ENCODE results near the gene DAAM1.

Gene DAAM1

GRCh38 chr14:59417311-59417710 is 228.8 kb downstream of the DAAM1 start:
- Histone ChIP-seq H3K36me3 (ENCODE audit: control insufficient read depth, insufficient read depth, low read length) (no peaks in the 10 kb centered on the region), H3K4me1 (ENCODE audit: control insufficient read depth, insufficient read depth, low read length) (no peaks in the 10 kb centered on the region), H3K9ac (ENCODE audit: low read length) (no peak overlapping the region), H3K27me3 (ENCODE audit: control insufficient read depth, insufficient read depth, low read length) (no peaks in the 10 kb centered on the region), H3K9me3 (ENCODE audit: control insufficient read depth, low read length) (no peaks in the 10 kb centered on the region), H3K4me3 (ENCODE audit: low read length) (no peak overlapping the region)

GRCh38 chr14:59419303-59419702 is 230.8 kb downstream of the DAAM1 start:
- Histone ChIP-seq H3K4me1 (ENCODE audit: control insufficient read depth, insufficient read depth, low read length) (no peaks in the 10 kb centered on the region), H3K27me3 (ENCODE audit: control insufficient read depth, insufficient read depth, low read length) (no peaks in the 10 kb centered on the region), H3K9me3 (ENCODE audit: control insufficient read depth, low read length) (no peaks in the 10 kb centered on the region), H3K36me3 (ENCODE audit: control insufficient read depth, insufficient read depth, low read length) (no peaks in the 10 kb centered on the region), H3K4me3 (ENCODE audit: low read length) (no peak overlapping the region), H3K9ac (ENCODE audit: low read length) (no peak overlapping the region)
